ENCODE results near the gene KHNYN. TPM values are rescaled to one million over a fixed set of nuclear protein-coding genes. Genes with fewer than 3 reads are reported as not detected.

The KHNYN gene
- total RNA-seq, 1 experiment from 2014 or later: 63.0 TPM

- CTCF ChIA-PET: interaction anchor here (0.5 to 12.0 kb wide), 29 partner anchors 9 to 1893 kb away, joined by 3 to 626 read pairs (median 14); partner anchors contain the start of genes ADCY4, CHMP4A, CIDEB and LTB4R
- peak overlapping the region; percentile 91 for H3K27ac Mint-ChIP-seq (ENCODE audit: low read depth, unreplicated experiment)
- intact Hi-C loops (cut with micrococcal nuclease): no loop called here
Measured at GRCh38 chr14:24430143-24430681, 458 bp downstream of the KHNYN start.

DNA sequence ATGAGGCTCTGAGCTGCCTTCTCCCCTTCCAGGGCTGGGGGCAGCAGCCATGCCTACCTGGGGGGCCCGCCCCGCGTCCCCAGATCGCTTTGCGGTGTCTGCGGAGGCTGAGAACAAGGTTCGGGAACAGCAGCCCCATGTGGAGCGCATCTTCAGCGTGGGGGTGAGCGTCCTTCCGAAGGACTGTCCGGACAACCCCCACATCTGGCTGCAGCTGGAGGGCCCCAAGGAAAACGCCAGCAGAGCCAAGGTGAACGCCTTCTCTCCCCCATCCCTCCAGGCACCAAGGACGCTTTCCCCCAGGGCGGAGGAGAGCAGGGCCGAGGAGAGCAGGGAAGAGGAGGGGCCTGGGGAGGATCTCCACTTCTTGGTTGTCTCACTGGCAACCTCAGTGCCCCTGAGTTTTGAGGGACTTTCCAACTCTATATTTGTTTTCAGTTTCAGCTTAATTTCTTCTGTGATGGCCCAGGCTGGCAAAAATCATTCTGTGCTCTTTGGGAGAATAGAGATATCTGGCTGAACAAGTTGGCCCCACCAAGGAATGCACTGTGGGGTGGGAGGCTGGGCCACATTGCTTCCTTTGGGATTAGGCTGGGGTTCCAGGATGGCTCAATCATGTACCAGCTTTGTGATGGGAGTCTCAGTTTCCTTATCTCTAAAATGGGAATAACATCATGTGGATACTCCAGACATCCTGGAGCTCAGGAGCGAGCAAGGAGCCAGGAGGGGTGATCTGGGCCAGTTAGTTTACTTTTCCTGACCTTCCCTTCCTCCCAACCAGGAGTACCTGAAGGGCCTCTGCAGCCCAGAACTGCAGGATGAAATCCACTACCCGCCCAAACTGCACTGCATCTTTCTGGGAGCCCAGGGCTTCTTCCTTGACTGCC lies 1.2 kb downstream of the KHNYN start:
- BruUV-seq (replicated peaks): TSS peak; percentile 36
- TF ChIP-seq, protein P1, sequence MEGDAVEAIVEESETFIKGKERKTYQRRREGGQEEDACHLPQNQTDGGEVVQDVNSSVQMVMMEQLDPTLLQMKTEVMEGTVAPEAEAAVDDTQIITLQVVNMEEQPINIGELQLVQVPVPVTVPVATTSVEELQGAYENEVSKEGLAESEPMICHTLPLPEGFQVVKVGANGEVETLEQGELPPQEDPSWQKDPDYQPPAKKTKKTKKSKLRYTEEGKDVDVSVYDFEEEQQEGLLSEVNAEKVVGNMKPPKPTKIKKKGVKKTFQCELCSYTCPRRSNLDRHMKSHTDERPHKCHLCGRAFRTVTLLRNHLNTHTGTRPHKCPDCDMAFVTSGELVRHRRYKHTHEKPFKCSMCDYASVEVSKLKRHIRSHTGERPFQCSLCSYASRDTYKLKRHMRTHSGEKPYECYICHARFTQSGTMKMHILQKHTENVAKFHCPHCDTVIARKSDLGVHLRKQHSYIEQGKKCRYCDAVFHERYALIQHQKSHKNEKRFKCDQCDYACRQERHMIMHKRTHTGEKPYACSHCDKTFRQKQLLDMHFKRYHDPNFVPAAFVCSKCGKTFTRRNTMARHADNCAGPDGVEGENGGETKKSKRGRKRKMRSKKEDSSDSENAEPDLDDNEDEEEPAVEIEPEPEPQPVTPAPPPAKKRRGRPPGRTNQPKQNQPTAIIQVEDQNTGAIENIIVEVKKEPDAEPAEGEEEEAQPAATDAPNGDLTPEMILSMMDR (IDR thresholded peaks at IDR 0.05; ENCODE audit: unreplicated experiment): no peak
- peak overlapping the region; percentile 91 for H3K27ac Mint-ChIP-seq (ENCODE audit: low read depth, unreplicated experiment)
- peaks cover 32% of the 10 kb centered on the region for H3K4me1 Mint-ChIP-seq (ENCODE audit: insufficient read depth, unreplicated experiment)
- no peaks in the 10 kb centered on the region for H3K27me3 Mint-ChIP-seq (ENCODE audit: insufficient read depth, unreplicated experiment)
- no peaks in the 10 kb centered on the region for H3K9me3 Mint-ChIP-seq (ENCODE audit: unreplicated experiment)
- intact Hi-C loops (cut with micrococcal nuclease): loop anchor here (1.0 kb wide), 2 partner anchors 66 to 98 kb away; no protein-coding TSS in a partner anchor
- DNase-seq (ENCODE audit: unreplicated experiment): peak; percentile 29
- ChIA-PET POLR2A (interaction anchor here (0.7 to 4.1 kb wide), 25 partner anchors 11 to 417 kb away, joined by 3 to 52 read pairs (median 5); partner anchors contain the start of genes CHMP4A, CIDEB, IPO4 and LTB4R), CTCF (interaction anchor here (0.5 to 12.0 kb wide), 55 partner anchors 10 to 1893 kb away, joined by 3 to 626 read pairs (median 6); partner anchors contain the start of genes ADCY4, CHMP4A, CIDEB and DHRS1)
- H3K36me3 Mint-ChIP-seq (ENCODE audit: insufficient read depth, unreplicated experiment): peaks cover 43% of the 10 kb centered on the region
- peak overlapping the region; percentile 80 for H3K4me3 Mint-ChIP-seq (ENCODE audit: unreplicated experiment)

More at GRCh38 chr14:24430143-24430681, 458 bp downstream of the KHNYN start:
- Mint-ChIP-seq H3K4me1 (ENCODE audit: insufficient read depth, unreplicated experiment) (peaks cover 40% of the 10 kb centered on the region), H3K36me3 (ENCODE audit: insufficient read depth, unreplicated experiment) (peaks cover 36% of the 10 kb centered on the region), H3K4me3 (ENCODE audit: unreplicated experiment) (peak overlapping the region; percentile 80), H3K27me3 (ENCODE audit: insufficient read depth, unreplicated experiment) (no peaks in the 10 kb centered on the region), H3K9me3 (ENCODE audit: unreplicated experiment) (no peaks in the 10 kb centered on the region)
- POLR2A ChIA-PET: interaction anchor here (0.7 to 4.1 kb wide), 19 partner anchors 11 to 416 kb away, joined by 3 to 52 read pairs (median 5); partner anchors contain the start of genes CHMP4A, CIDEB, DHRS1 and LTB4R
- no TSS peak for BruUV-seq (replicated peaks)
- peak; percentile 59 for DNase-seq (ENCODE audit: unreplicated experiment)
- TF ChIP-seq, protein P1 (IDR thresholded peaks at IDR 0.05; ENCODE audit: unreplicated experiment): no peak

GRCh38 chr14:24431569-24432258 lies 2.0 kb downstream of the KHNYN start:
- ChIA-PET CTCF (interaction anchor here (0.6 to 12.0 kb wide), 46 partner anchors 9 to 872 kb away, joined by 3 to 626 read pairs (median 8); partner anchors contain the start of genes ADCY4, CIDEB, DHRS1 and LTB4R), POLR2A (interaction anchor here (0.6 to 4.1 kb wide), 20 partner anchors 10 to 417 kb away, joined by 3 to 52 read pairs (median 3); partner anchors contain the start of genes CIDEB, IPO4, LTB4R and LTB4R2)
- H3K4me1 Mint-ChIP-seq (ENCODE audit: insufficient read depth, unreplicated experiment): peaks cover 25% of the 10 kb centered on the region
- TF ChIP-seq, protein P1 (IDR thresholded peaks at IDR 0.05; ENCODE audit: unreplicated experiment): peak; percentile 83
- peak overlapping the region; percentile 91 for H3K27ac Mint-ChIP-seq (ENCODE audit: low read depth, unreplicated experiment)
- H3K9me3 Mint-ChIP-seq (ENCODE audit: unreplicated experiment): no peaks in the 10 kb centered on the region
- H3K27me3 Mint-ChIP-seq (ENCODE audit: insufficient read depth, unreplicated experiment): no peaks in the 10 kb centered on the region
- peak overlapping the region; percentile 80 for H3K4me3 Mint-ChIP-seq (ENCODE audit: unreplicated experiment)
- intact Hi-C loops (cut with micrococcal nuclease): loop anchor here (1.0 kb wide), 2 partner anchors 66 to 98 kb away; no protein-coding TSS in a partner anchor
- DNase-seq (ENCODE audit: unreplicated experiment): peak; percentile 93
- H3K36me3 Mint-ChIP-seq (ENCODE audit: insufficient read depth, unreplicated experiment): peaks cover 45% of the 10 kb centered on the region
- no TSS peak for BruUV-seq (replicated peaks)

Data from MCF 10A (cell line).